IMR-90 (cell line): Measurements from ENCODE around the gene CYP4F8. TPM values are rescaled to one million over a fixed set of nuclear protein-coding genes. Genes with fewer than 3 reads are reported as not detected.

Source experiments
- ATAC-seq: fragments of 200-7000 bp; cut with Tn5 transposase; 2 replicates; pipeline ENCODE4 v1.9.1; 2020; ENCODE audit warnings: low read depth, mild to moderate bottlenecking, moderate library complexity
- BruUV-seq: library from RNA; stranded (reverse); fragments of 400-500 nt; replicated peaks from 2 replicates; lab custom pipeline; 2021; lab: Mats Ljungman, UMichigan
- CTCF ChIA-PET: fragments of 300-600 bp; formaldehyde crosslinking; extraction: SDS; loops from one replicate; lab custom pipeline; 2021; ENCODE audit warnings: antibody characterized with exemption; lab: Yijun Ruan, JAX
- POLR2A ChIA-PET: fragments of 300-600 bp; sonication (Branson Sonifier 250); formaldehyde crosslinking; loops from one replicate; lab custom pipeline; 2022; ENCODE audit warnings: antibody characterized with exemption; ENCODE audit not compliant: unreplicated experiment; lab: Charles Lee
- DNase-seq: peaks from one replicate; pipeline ENCODE4 v3.0.0; 2013
- H2AFZ ChIP-seq: replicated peaks from 2 replicates; pipeline ENCODE3; 2013; ENCODE audit warnings: low read length, mild to moderate bottlenecking; ENCODE audit not compliant: poor library complexity
- H2AK5ac ChIP-seq: 2 replicates; pipeline ENCODE4 v1.6.1; 2013; ENCODE audit warnings: low read depth, low read length, inconsistent platforms
- H2AK9ac ChIP-seq: replicated peaks from 2 replicates; pipeline ENCODE3; 2013; ENCODE audit warnings: mild to moderate bottlenecking, low read depth, low read length, moderate library complexity; ENCODE audit not compliant: poor library complexity
- H2BK120ac ChIP-seq: 2 replicates; pipeline ENCODE4 v1.6.1; 2013; ENCODE audit warnings: low read depth, low read length, inconsistent platforms
- H2BK15ac ChIP-seq: 3 replicates; pipeline ENCODE4 v1.6.1; 2013; ENCODE audit warnings: low read depth, low read length, inconsistent platforms
- H2BK20ac ChIP-seq: 2 replicates; pipeline ENCODE4 v1.6.1; 2013; ENCODE audit warnings: low read depth, mild to moderate bottlenecking, inconsistent platforms, low read length, moderate library complexity
- H2BK5ac ChIP-seq: 2 replicates; pipeline ENCODE4 v1.6.1; 2013; ENCODE audit warnings: mild to moderate bottlenecking, low read depth, low read length, inconsistent platforms; ENCODE audit not compliant: poor library complexity, severe bottlenecking
- H3K14ac ChIP-seq: replicated peaks from 2 replicates; pipeline ENCODE4 v1.6.1; 2013; ENCODE audit warnings: low read depth, low read length, inconsistent platforms
- H3K18ac ChIP-seq: 2 replicates; pipeline ENCODE4 v1.6.1; 2013; ENCODE audit warnings: low read depth, low read length, control low read depth
- H3K23ac ChIP-seq: 2 replicates; pipeline ENCODE4 v1.6.1; 2013; ENCODE audit warnings: low read depth, low read length, inconsistent platforms
- H3K27ac ChIP-seq: 2 replicates; pipeline ENCODE4 v1.5.1; 2013; ENCODE audit warnings: mild to moderate bottlenecking, control low read depth, low read length; ENCODE audit not compliant: insufficient read depth
- H3K27me3 ChIP-seq: 2 replicates; pipeline ENCODE4 v1.6.1; 2013; ENCODE audit warnings: low read length; ENCODE audit not compliant: control insufficient read depth, insufficient read depth
- H3K36me3 ChIP-seq: 2 replicates; pipeline ENCODE4 v1.6.1; 2013; ENCODE audit warnings: low read length, mixed read lengths; ENCODE audit not compliant: control insufficient read depth, insufficient read depth
- H3K4ac ChIP-seq: 2 replicates; pipeline ENCODE4 v1.6.1; 2013; ENCODE audit warnings: low read depth, low read length, inconsistent platforms
- H3K4me1 ChIP-seq: 2 replicates; pipeline ENCODE4 v1.6.1; 2013; ENCODE audit warnings: low read length, mixed read lengths; ENCODE audit not compliant: control insufficient read depth, insufficient read depth
- H3K4me2 ChIP-seq: 2 replicates; pipeline ENCODE4 v1.6.1; 2013; ENCODE audit warnings: low read depth, mild to moderate bottlenecking, control low read depth, low read length, moderate library complexity
- H3K4me3 ChIP-seq: 2 replicates; pipeline ENCODE4 v1.5.1; 2013; ENCODE audit warnings: low read depth, mild to moderate bottlenecking, control low read depth, low read length, moderate library complexity; ENCODE audit not compliant: insufficient read depth
- H3K56ac ChIP-seq: 2 replicates; pipeline ENCODE4 v1.6.1; 2013; ENCODE audit warnings: low read length, inconsistent platforms; ENCODE audit not compliant: insufficient read depth; ENCODE audit errors: extremely low read depth
- H3K79me1 ChIP-seq, 2 experiments: 2 replicates each; pipeline ENCODE4 v1.6.1; 2013; ENCODE audit warnings: low read length in 2 of 2, inconsistent platforms in 1 of 2, low read depth in 1 of 2
- H3K9ac ChIP-seq: 2 replicates; pipeline ENCODE4 v1.6.1; 2013; ENCODE audit warnings: low read depth, low read length, control low read depth
- H3K9me1 ChIP-seq: 2 replicates; pipeline ENCODE4 v1.6.1; 2013; ENCODE audit warnings: low read length, inconsistent platforms; ENCODE audit not compliant: insufficient read depth
- H3K9me3 ChIP-seq: 2 replicates; pipeline ENCODE4 v1.6.1; 2013; ENCODE audit warnings: low read length; ENCODE audit not compliant: control insufficient read depth, insufficient read depth
- H4K20me1 ChIP-seq: 2 replicates; pipeline ENCODE4 v1.6.1; 2013; ENCODE audit warnings: low read length, inconsistent platforms; ENCODE audit not compliant: insufficient read depth
- H4K5ac ChIP-seq: 2 replicates; pipeline ENCODE4 v1.6.1; 2013; ENCODE audit warnings: mild to moderate bottlenecking, low read depth, low read length, control low read depth
- H4K8ac ChIP-seq, 2 experiments: 2 replicates each; pipeline ENCODE4 v1.6.1; 2013; ENCODE audit warnings: low read depth in 2 of 2, low read length in 2 of 2, control low read depth in 1 of 2, inconsistent platforms in 1 of 2
- H4K91ac ChIP-seq: 2 replicates; pipeline ENCODE4 v1.6.1; 2013; ENCODE audit warnings: low read depth, low read length, inconsistent platforms; ENCODE audit not compliant: insufficient read depth
- CEBPB ChIP-seq: IDR thresholded peaks from 2 replicates; pipeline ENCODE4 v1.6.1; 2012; ENCODE audit warnings: low read depth, low read length, improper control_type of control experiment
- WGBS, 2 experiments: methylation state at CpG; one replicate each; pipeline versions ENCODE4 v1.1.5 to v1.1.7; 2013; ENCODE audit warnings: missing lambda C conversion rate in 2 of 2; ENCODE audit not compliant: insufficient read length in 1 of 2; ENCODE audit errors: extremely low coverage in 2 of 2; 5-methylcytosine and 5-hydroxymethylcytosine counted together
- dilution Hi-C: fragments of 300-500 bp; cut with HindIII; formaldehyde crosslinking; loops from one replicate; pipeline ENCODE4 v1.14.3; 2018; ENCODE audit warnings: low sequenced_read_pairs; ENCODE audit not compliant: unreplicated experiment
- in situ Hi-C: fragments of 300-500 bp; cut with MboI; formaldehyde crosslinking; loops from 3 replicates; pipeline ENCODE4 v1.14.3; 2019; ENCODE audit warnings: low sequenced_read_pairs, inconsistent platforms, mixed read lengths
- intact Hi-C: fragments of 100-400 bp; cut with micrococcal nuclease; formaldehyde crosslinking; loops from 2 replicates; pipeline ENCODE4 v1.10.0; 2022
- polyA plus RNA-seq, 3 experiments: library from polyadenylated mRNA; depleted of rRNA; stranded (reverse); fragments of >200 nt; gene quantifications; 2 replicates each; pipeline ENCODE4 v1.2.3, GENCODE V29; 2012; ENCODE audit warnings: low replicate concordance in 1 of 3
- total RNA-seq: library from RNA; depleted of rRNA; stranded (reverse); fragments of >200 nt; gene quantifications from 2 replicates; pipeline ENCODE4 v1.2.3, GENCODE V29; 2012

CYP4F8 gene
- total and polyA plus RNA-seq, 2 of the 4 experiments (the other 2 are of a cell fraction): not detected

GRCh38 chr19:15589760-15590451 is 25.1 kb upstream of the CYP4F8 start:
- no peaks in the 10 kb centered on the region for H4K20me1 ChIP-seq
- H3K27ac ChIP-seq: no peak overlapping the region
- intact Hi-C loops: no loop called here
- no peak for TF ChIP-seq CEBPB
- H2BK5ac ChIP-seq: no peak overlapping the region
- no peaks in the 10 kb centered on the region for H3K79me1 ChIP-seq
- no peak overlapping the region for H4K8ac ChIP-seq
- H4K5ac ChIP-seq: no peak overlapping the region
- no peak overlapping the region for H2AK9ac ChIP-seq
- H2BK120ac ChIP-seq: no peak overlapping the region
- H3K23ac ChIP-seq: no peak overlapping the region
- H3K36me3 ChIP-seq: no peaks in the 10 kb centered on the region
- no peak overlapping the region for H2AK5ac ChIP-seq
- no peak overlapping the region for H3K4me3 ChIP-seq
- dilution Hi-C loops: no loop called here
- no TSS peak for BruUV-seq
- no peak overlapping the region for H2AFZ ChIP-seq
- H3K4me2 ChIP-seq: no peak overlapping the region
- no peak for DNase-seq
- in situ Hi-C loops: no loop called here
- no peak overlapping the region for H4K91ac ChIP-seq
- WGBS, 2 experiments: 62% methylated on average over 4 of the region's 5 CpGs; no CpG with 5 or more reads in 1 of the 2 experiments
- POLR2A ChIA-PET: no interaction called here
- H3K9me3 ChIP-seq: no peaks in the 10 kb centered on the region; the same call in 1 of the 2 replicates
- no peaks in the 10 kb centered on the region for H3K9me1 ChIP-seq
- H2BK15ac ChIP-seq: no peak overlapping the region
- no peak overlapping the region for H3K4ac ChIP-seq
- no peak for ATAC-seq
- no peak overlapping the region for H2BK20ac ChIP-seq
- H3K27me3 ChIP-seq: no peaks in the 10 kb centered on the region
- H3K56ac ChIP-seq: no peak overlapping the region
- H3K14ac ChIP-seq: no peak overlapping the region
- H3K4me1 ChIP-seq: no peaks in the 10 kb centered on the region
- no peak overlapping the region for H3K9ac ChIP-seq
- no peak overlapping the region for H3K18ac ChIP-seq
- CTCF ChIA-PET: no interaction called here
